Gastrocnemius medialis (tissue), 4 donors: ENCODE measurements around the gene OR6C70.

Experiments used
- CTCF ChIP-seq, 5 experiments: fragments of 450-650 bp in 3 of 5; fragments of 200-600 bp in 2 of 5; sonication (generic) in 2 of 5; IDR thresholded peaks in 4 of 5; conservative IDR thresholded peaks in 1 of 5; 1 replicate in 4 of 5; 2 replicates in 1 of 5; pipeline ENCODE4 v1.5.1; 2016 to 2019; ENCODE audit warnings: antibody characterized with exemption in 5 of 5, mild to moderate bottlenecking in 3 of 5, moderate library complexity in 3 of 5
- POLR2A ChIP-seq, 2 donors: fragments of 450-650 bp; IDR thresholded peaks; one replicate each; pipeline ENCODE4 v1.6.1; 2017; ENCODE audit warnings: antibody characterized with exemption in 2 of 2, mild to moderate bottlenecking in 2 of 2, moderate library complexity in 2 of 2

GRCh38 chr12:55445357-55445756 lies 24.6 kb downstream of the OR6C70 start:
- TF ChIP-seq POLR2A (IDR thresholded peaks at IDR 0.05) (no peak), CTCF (IDR thresholded peaks at IDR 0.05 in 4 of 5, conservative IDR thresholded peaks at IDR 0.05 in 1 of 5) (no peak)
